WERI-Rb-1 (cell line): ENCODE measurements around the gene ESR2.
A peak's percentile ranks its signal among the peaks of the same experiment; 100 is the strongest.

Experiments
- DNase-seq: peaks from one replicate; pipeline ENCODE4 v3.0.0-alpha.2; 2020
- H3K27ac ChIP-seq: fragments of 250-450 bp; sonication (Bioruptor Pico); 2 replicates; pipeline ENCODE4 v1.5.1; 2020; ENCODE audit warnings: mild to moderate bottlenecking, moderate library complexity
- H3K27me3 ChIP-seq: fragments of 250-450 bp; sonication (Bioruptor Pico); 2 replicates; pipeline ENCODE4 v1.5.1; 2021; ENCODE audit warnings: mild to moderate bottlenecking, low read depth, moderate library complexity; ENCODE audit not compliant: insufficient read depth, severe bottlenecking
- H3K36me3 ChIP-seq: fragments of 250-450 bp; sonication (Bioruptor Pico); 2 replicates; pipeline ENCODE4 v1.5.1; 2020; ENCODE audit warnings: mild to moderate bottlenecking, moderate library complexity
- H3K4me3 ChIP-seq: 2 replicates; pipeline ENCODE4 v1.5.1; 2011; ENCODE audit warnings: low read depth, mild to moderate bottlenecking, control low read depth, low read length
- H3K9me3 ChIP-seq: fragments of 250-450 bp; sonication (Bioruptor Pico); 2 replicates; pipeline ENCODE4 v1.5.1; 2021; ENCODE audit warnings: mild to moderate bottlenecking, moderate library complexity; ENCODE audit not compliant: severe bottlenecking
- CTCF ChIP-seq: IDR thresholded peaks from 2 replicates; pipeline ENCODE4 v1.5.1; 2011; ENCODE audit warnings: low read depth, mild to moderate bottlenecking, control low read depth, inconsistent platforms, low read length

The ESR2 gene

GRCh38 chr14:64195199-64195598 lies 99.0 kb downstream of the ESR2 start:
- TF ChIP-seq CTCF = no peak

GRCh38 chr14:64194404-64194803 lies 99.8 kb downstream of the ESR2 start:
- H3K27me3 ChIP-seq = no peaks in the 10 kb centered on the region
- H3K36me3 ChIP-seq = peaks cover 56% of the 10 kb centered on the region
- TF ChIP-seq CTCF = no peak
- no peak for DNase-seq
- H3K4me3 ChIP-seq = no peak overlapping the region
- no peak overlapping the region for H3K27ac ChIP-seq
- H3K9me3 ChIP-seq = no peaks in the 10 kb centered on the region

More at GRCh38 chr14:64195199-64195598, 99.0 kb downstream of the ESR2 start:
- H3K9me3 ChIP-seq = no peaks in the 10 kb centered on the region
- no peak overlapping the region for H3K4me3 ChIP-seq
- no peaks in the 10 kb centered on the region for H3K27me3 ChIP-seq
- peaks cover 48% of the 10 kb centered on the region for H3K36me3 ChIP-seq
- 0 out of 2 replicates have a peak overlapping the region, but pooled peaks have one; percentile 13 for H3K27ac ChIP-seq
- no peak for DNase-seq

GRCh38 chr14:64193821-64194220 lies 100.3 kb downstream of the ESR2 start:
- Histone ChIP-seq H3K9me3 (no peaks in the 10 kb centered on the region), H3K36me3 (peaks cover 58% of the 10 kb centered on the region), H3K27ac (no peak overlapping the region), H3K27me3 (no peaks in the 10 kb centered on the region), H3K4me3 (no peak overlapping the region)
- no peak for DNase-seq
- no peak for TF ChIP-seq CTCF

GRCh38 chr14:64191756-64192155 lies 102.4 kb downstream of the ESR2 start:
- Histone ChIP-seq H3K4me3 (no peak overlapping the region), H3K27me3 (no peaks in the 10 kb centered on the region), H3K27ac (no peak overlapping the region), H3K36me3 (peaks cover 58% of the 10 kb centered on the region), H3K9me3 (no peaks in the 10 kb centered on the region)
- TF ChIP-seq CTCF = no peak
- DNase-seq = no peak

GRCh38 chr14:64190974-64191502 lies 103.1 kb downstream of the ESR2 start:
- no peaks in the 10 kb centered on the region for H3K27me3 ChIP-seq
- TF ChIP-seq CTCF = no peak

GRCh38 chr14:64187331-64187730 lies 106.8 kb downstream of the ESR2 start:
- Histone ChIP-seq H3K36me3 (peaks cover 51% of the 10 kb centered on the region), H3K27ac (peak overlapping the region; percentile 90), H3K27me3 (no peaks in the 10 kb centered on the region), H3K4me3 (peak overlapping the region; percentile 66), H3K9me3 (peaks cover 4% of the 10 kb centered on the region)
- no peak for DNase-seq
- TF ChIP-seq CTCF = no peak

More at GRCh38 chr14:64190974-64191502, 103.1 kb downstream of the ESR2 start:
- Histone ChIP-seq H3K36me3 (peaks cover 61% of the 10 kb centered on the region), H3K27ac (no peak overlapping the region), H3K9me3 (no peaks in the 10 kb centered on the region), H3K4me3 (no peak overlapping the region)
- no peak for DNase-seq
